Central memory CD4-positive, alpha-beta T cell (primary cell): ENCODE results near the gene MYEOV.

Source experiments
- DNase-seq: peaks from one replicate; pipeline ENCODE4 v3.0.0; 2022

MYEOV gene

DNA sequence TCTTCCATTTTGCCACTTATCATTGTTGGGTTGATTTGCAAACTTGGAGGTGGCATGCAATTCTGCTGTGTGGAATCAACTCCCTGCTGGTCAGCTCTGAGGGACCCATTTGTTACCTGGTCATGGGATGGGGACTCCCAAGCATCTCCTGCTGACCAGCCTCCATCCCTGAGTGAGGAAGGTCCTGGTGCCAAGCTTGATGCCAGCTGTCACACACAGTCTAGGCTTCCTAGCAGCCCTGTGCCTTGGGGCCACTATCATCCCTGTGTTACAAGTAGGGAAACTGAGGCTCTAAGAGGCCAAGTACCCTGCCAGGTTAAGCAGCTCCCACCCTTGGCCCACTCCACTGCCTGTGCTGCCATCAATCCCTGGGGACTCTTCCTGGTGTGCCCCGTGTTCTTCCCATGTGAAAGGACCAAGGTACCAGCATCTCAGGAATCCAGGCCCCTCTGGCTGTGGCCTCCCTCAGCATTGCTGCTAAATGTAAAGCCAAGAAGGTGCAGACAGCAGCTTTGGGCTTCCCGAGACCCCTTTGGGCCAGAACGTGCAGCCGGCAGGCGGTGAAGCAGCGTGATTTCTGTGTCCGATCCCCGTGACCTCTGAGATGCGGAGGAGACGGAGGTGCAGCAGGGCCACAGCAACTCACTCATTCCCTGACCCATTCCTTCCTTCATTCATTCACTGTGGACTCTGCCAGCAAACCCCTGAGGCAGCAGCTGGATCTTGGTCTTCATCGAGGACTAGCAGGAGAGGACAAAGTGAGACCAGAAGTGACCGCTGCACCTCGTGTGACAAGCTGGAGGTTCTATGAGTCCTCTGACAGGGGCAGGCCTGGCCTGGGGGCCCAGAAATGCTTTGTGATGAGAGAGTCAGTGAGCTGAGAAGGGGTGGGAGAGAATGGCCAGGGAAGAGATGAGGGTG, 49.7 kb downstream of the MYEOV start:
- DNase-seq: no peak

DNA sequence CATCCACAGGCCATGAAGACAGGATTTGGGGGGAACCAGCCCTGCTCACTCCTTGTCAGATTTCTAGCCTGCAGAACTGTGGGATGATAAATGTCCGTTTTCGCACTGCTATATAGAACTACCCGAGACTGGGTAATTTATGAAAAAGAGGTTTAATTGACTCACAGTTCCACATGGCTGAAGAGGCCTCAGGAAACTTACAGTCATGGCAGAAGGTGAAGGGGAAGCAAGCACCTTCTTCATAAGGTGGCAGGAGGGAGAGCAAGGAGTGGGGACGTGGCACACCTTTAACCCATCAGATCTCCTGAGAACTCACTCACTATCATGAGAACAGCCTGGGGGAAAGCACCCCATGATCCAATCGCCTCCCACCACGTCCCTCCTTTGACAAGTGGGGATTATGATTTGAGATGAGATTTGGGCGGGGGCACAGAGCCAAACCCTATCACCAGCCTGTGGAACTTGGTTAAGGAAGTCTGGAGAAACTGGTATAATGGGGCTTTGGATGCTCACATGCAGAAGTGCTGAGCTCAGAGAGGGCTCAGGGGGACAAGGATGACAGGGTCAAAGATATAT, 50.7 kb downstream of the MYEOV start:
- no peak for DNase-seq
